Astrocyte (in vitro differentiated cells and primary cell): ENCODE data around the gene CNGA4.

ENCODE experiments used
- EZH2 ChIP-seq: IDR thresholded peaks from 2 replicates; pipeline ENCODE4 v1.6.1; 2012; ENCODE audit warnings: mild to moderate bottlenecking, low read length, inconsistent platforms; ENCODE audit not compliant: insufficient read depth
- TF ChIP-seq, protein P1 (sequence below): IDR thresholded peaks from 2 replicates; pipeline ENCODE4 v1.5.1; 2011; ENCODE audit warnings: low read depth, mild to moderate bottlenecking, inconsistent platforms, low read length, moderate library complexity; ENCODE audit not compliant: insufficient read depth

DNA sequence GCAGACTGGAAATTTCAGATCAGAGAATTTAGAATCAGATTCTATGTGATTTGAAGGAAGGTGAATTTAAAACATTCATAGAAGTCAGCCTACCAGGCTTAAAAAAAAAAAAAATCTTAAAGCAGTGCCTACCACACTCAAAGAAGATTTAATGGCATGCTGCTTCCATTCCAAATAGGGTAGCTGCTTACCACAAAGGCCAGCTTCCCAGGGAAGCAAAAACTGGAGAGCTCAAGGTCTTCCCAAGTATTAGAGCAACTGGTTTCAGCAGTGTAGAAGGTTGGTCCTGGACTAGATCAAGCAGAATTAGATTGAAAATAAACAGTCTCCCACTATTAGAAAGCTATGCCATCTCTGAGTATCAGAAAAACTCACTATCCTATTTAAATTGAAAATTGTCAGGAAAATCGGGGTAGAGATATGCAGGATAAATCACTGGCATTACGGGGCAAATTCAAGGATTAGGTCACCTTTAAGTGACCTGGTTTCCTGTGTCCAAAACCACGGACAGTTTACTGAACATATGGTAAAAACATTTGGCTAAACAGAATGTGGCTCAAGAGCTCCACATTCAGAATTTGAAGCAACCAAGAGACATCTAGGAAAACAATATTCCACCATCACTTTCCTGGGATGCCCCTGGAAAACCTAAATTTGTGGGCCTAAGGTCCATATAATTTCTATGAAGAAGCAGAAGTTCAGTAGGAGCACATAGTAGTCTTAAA is 32.3 kb upstream of the CNGA4 start:
- TF ChIP-seq, protein P1, sequence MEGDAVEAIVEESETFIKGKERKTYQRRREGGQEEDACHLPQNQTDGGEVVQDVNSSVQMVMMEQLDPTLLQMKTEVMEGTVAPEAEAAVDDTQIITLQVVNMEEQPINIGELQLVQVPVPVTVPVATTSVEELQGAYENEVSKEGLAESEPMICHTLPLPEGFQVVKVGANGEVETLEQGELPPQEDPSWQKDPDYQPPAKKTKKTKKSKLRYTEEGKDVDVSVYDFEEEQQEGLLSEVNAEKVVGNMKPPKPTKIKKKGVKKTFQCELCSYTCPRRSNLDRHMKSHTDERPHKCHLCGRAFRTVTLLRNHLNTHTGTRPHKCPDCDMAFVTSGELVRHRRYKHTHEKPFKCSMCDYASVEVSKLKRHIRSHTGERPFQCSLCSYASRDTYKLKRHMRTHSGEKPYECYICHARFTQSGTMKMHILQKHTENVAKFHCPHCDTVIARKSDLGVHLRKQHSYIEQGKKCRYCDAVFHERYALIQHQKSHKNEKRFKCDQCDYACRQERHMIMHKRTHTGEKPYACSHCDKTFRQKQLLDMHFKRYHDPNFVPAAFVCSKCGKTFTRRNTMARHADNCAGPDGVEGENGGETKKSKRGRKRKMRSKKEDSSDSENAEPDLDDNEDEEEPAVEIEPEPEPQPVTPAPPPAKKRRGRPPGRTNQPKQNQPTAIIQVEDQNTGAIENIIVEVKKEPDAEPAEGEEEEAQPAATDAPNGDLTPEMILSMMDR = no peak
- no peak for TF ChIP-seq EZH2
